GM23338 (cell line): ENCODE results near the gene NLRC5. TPM values are rescaled to one million over a fixed set of nuclear protein-coding genes. Genes with fewer than 3 reads are reported as not detected.

Source experiments
- ATAC-seq: fragments of 200-7000 bp; cut with Tn5 transposase; 3 replicates; pipeline ENCODE4 v1.9.1; 2020
- DNase-seq: peaks from one replicate; pipeline ENCODE4 v3.0.0-alpha.2; 2015; ENCODE audit warnings: low spot score
- H2AFZ ChIP-seq: fragments of 200-600 bp; sonication (generic); 2 replicates; pipeline ENCODE4 v1.8.0; 2016; ENCODE audit warnings: antibody characterized with exemption, mild to moderate bottlenecking, moderate library complexity
- H3F3A ChIP-seq: fragments of 200-600 bp; sonication (generic); replicated peaks from 2 replicates; pipeline ENCODE4 v1.8.0; 2017; ENCODE audit warnings: antibody characterized with exemption, mixed run types, low read depth
- H3K27ac ChIP-seq: fragments of 200-600 bp; sonication (generic); 2 replicates; pipeline ENCODE4 v1.6.1; 2016; ENCODE audit warnings: low read depth
- H3K27me3 ChIP-seq: fragments of 200-600 bp; sonication (generic); 2 replicates; pipeline ENCODE4 v1.8.0; 2016; ENCODE audit warnings: mild to moderate bottlenecking, mixed run types, moderate library complexity; ENCODE audit not compliant: insufficient read depth
- H3K36me3 ChIP-seq: fragments of 200-600 bp; sonication (generic); 2 replicates; pipeline ENCODE4 v1.8.0; 2016; ENCODE audit warnings: mild to moderate bottlenecking; ENCODE audit not compliant: insufficient read depth
- H3K4me1 ChIP-seq: fragments of 200-600 bp; sonication (generic); 2 replicates; pipeline ENCODE4 v1.8.0; 2016; ENCODE audit warnings: mild to moderate bottlenecking, moderate library complexity; ENCODE audit not compliant: insufficient read depth
- H3K4me2 ChIP-seq: fragments of 200-600 bp; sonication (generic); 2 replicates; pipeline ENCODE4 v1.7.1; 2017; ENCODE audit warnings: mixed run types
- H3K4me3 ChIP-seq: fragments of 200-600 bp; sonication (generic); 2 replicates; pipeline ENCODE4 v1.6.1; 2016; ENCODE audit warnings: mixed run types
- H3K79me2 ChIP-seq: fragments of 200-600 bp; sonication (generic); replicated peaks from 2 replicates; pipeline ENCODE4 v1.8.0; 2017; ENCODE audit warnings: mild to moderate bottlenecking; ENCODE audit not compliant: insufficient read depth
- H3K9me2 ChIP-seq: fragments of 200-600 bp; sonication (generic); 2 replicates; pipeline ENCODE4 v1.8.0; 2017; ENCODE audit not compliant: insufficient read depth
- H4K20me1 ChIP-seq: fragments of 200-600 bp; sonication (generic); replicated peaks from 2 replicates; pipeline ENCODE4 v1.8.0; 2017; ENCODE audit warnings: mild to moderate bottlenecking; ENCODE audit not compliant: insufficient read depth
- H3K27ac Mint-ChIP-seq: 2 replicates; pipeline ENCODE4 v1.8.0; 2020; ENCODE audit warnings: inconsistent platforms, mild to moderate bottlenecking, moderate library complexity, mixed read lengths
- H3K27me3 Mint-ChIP-seq: 3 replicates; pipeline ENCODE4 v1.8.0; 2022; ENCODE audit warnings: low read depth, mild to moderate bottlenecking, moderate library complexity, mixed read lengths, inconsistent platforms; ENCODE audit not compliant: insufficient read depth, poor library complexity
- H3K36me3 Mint-ChIP-seq: 3 replicates; pipeline ENCODE4 v1.8.0; 2021; ENCODE audit warnings: low read depth, mild to moderate bottlenecking, inconsistent platforms, moderate library complexity, mixed read lengths
- H3K4me1 Mint-ChIP-seq: 3 replicates; pipeline ENCODE4 v1.8.0; 2020; ENCODE audit warnings: mild to moderate bottlenecking, inconsistent platforms, mixed read lengths
- H3K4me3 Mint-ChIP-seq: 3 replicates; pipeline ENCODE4 v1.8.0; 2021; ENCODE audit warnings: moderate library complexity, mild to moderate bottlenecking, inconsistent platforms, mixed read lengths
- H3K9me3 Mint-ChIP-seq: 3 replicates; pipeline ENCODE4 v1.8.0; 2020; ENCODE audit warnings: moderate library complexity, mild to moderate bottlenecking, inconsistent platforms, mixed read lengths
- CREB1 ChIP-seq: fragments of 250-450 bp; sonication (Bioruptor Pico); IDR thresholded peaks from 2 replicates; pipeline ENCODE4 v1.5.0; 2020; ENCODE audit warnings: low read depth, mild to moderate bottlenecking, moderate library complexity
- EZH2 ChIP-seq: fragments of 200-600 bp; sonication (generic); IDR thresholded peaks from one replicate; pipeline ENCODE4 v1.8.0; 2017; ENCODE audit warnings: antibody characterized with exemption, mild to moderate bottlenecking, low read depth; ENCODE audit not compliant: unreplicated experiment
- EZH2phosphoT487 ChIP-seq: fragments of 200-600 bp; sonication (generic); IDR thresholded peaks from one replicate; pipeline ENCODE4 v1.8.1; 2018; ENCODE audit warnings: antibody characterized with exemption; ENCODE audit not compliant: unreplicated experiment
- NANOG ChIP-seq: IDR thresholded peaks from 2 replicates; pipeline ENCODE4 v1.6.1; 2016; ENCODE audit warnings: antibody characterized with exemption, borderline replicate concordance
- POLR2AphosphoS5 ChIP-seq: IDR thresholded peaks from 2 replicates; pipeline ENCODE4 v1.6.1; 2016; ENCODE audit warnings: antibody characterized with exemption, low read depth
- ZNF114 ChIP-seq: fragments of 250-450 bp; sonication (Bioruptor Pico); IDR thresholded peaks from 2 replicates; pipeline ENCODE4 v1.5.0; 2020; ENCODE audit warnings: mild to moderate bottlenecking, moderate library complexity
- ZNF331 ChIP-seq: fragments of 250-450 bp; sonication (Bioruptor Pico); IDR thresholded peaks from 2 replicates; pipeline ENCODE4 v1.5.0; 2020; ENCODE audit warnings: low read depth, mild to moderate bottlenecking, moderate library complexity
- polyA plus RNA-seq: library from polyadenylated mRNA; unstranded; fragments of >200 nt; fragmentation: Nextera tagmentation; extraction: Ambion mirVana; gene quantifications from 2 replicates; pipeline ENCODE4 v1.2.1, GENCODE V29; 2016
- total RNA-seq: library from RNA; depleted of rRNA; stranded (reverse); fragments of >200 nt; shearing (Covaris generic); gene quantifications from 2 replicates; pipeline ENCODE4 v1.2.3, GENCODE V29; 2014
- TF ChIP-seq, protein P1 (sequence below): IDR thresholded peaks from 2 replicates; pipeline ENCODE4 v1.6.1; 2016; ENCODE audit warnings: antibody characterized with exemption
- TF ChIP-seq, protein P2 (sequence below): IDR thresholded peaks from one replicate; pipeline ENCODE4 v1.6.1; 2018; ENCODE audit warnings: antibody characterized with exemption; ENCODE audit not compliant: unreplicated experiment
- TF ChIP-seq, protein P3 (sequence below): fragments of 250-450 bp; sonication (Bioruptor Pico); IDR thresholded peaks from 2 replicates; pipeline ENCODE4 v1.5.0; 2020; ENCODE audit warnings: mild to moderate bottlenecking, moderate library complexity

NLRC5 gene
- total and polyA plus RNA-seq, 2 experiments from 2014 or later = 2.3 to 3.9 TPM

DNA sequence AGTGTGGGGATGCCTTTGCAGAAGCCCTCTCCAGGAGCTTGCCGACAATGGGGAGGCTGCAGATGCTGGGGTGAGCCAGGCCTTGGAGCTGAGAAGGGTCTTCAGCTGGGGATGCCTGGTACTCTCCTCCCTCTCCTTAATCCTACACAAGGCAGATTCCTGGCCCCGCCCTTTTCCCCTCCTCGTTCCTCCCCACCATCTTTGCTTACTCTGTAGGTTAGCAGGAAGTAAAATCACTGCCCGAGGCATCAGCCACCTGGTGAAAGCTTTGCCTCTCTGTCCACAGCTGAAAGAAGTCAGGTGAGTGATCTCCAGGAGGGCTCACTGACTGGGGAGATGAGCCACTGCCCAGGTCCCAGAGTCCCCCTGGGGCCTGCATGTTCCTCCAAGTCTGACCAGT lies 38.7 kb downstream of the NLRC5 start:
- H3F3A ChIP-seq = no peaks in the 10 kb centered on the region
- H3K27me3 Mint-ChIP-seq = peaks cover 4% of the 10 kb centered on the region
- H3K4me2 ChIP-seq = no peak overlapping the region
- no peak overlapping the region for H3K4me3 ChIP-seq
- no peaks in the 10 kb centered on the region for H3K27me3 ChIP-seq
- no peak overlapping the region for H3K27ac ChIP-seq
- no peak for TF ChIP-seq EZH2phosphoT487
- no peak for TF ChIP-seq POLR2AphosphoS5
- no peaks in the 10 kb centered on the region for H3K79me2 ChIP-seq
- no peaks in the 10 kb centered on the region for H3K9me3 Mint-ChIP-seq
- peak; percentile 63 for ATAC-seq
- no peaks in the 10 kb centered on the region for H3K4me1 Mint-ChIP-seq
- H2AFZ ChIP-seq = peak overlapping the region; percentile 52
- no peaks in the 10 kb centered on the region for H4K20me1 ChIP-seq
- H3K36me3 Mint-ChIP-seq = no peaks in the 10 kb centered on the region
- H3K9me2 ChIP-seq = no peaks in the 10 kb centered on the region
- H3K4me1 ChIP-seq = 0 out of 2 replicates have a peak, but pooled peaks cover 2% of the 10 kb centered on the region
- no peaks in the 10 kb centered on the region for H3K36me3 ChIP-seq
- no peak overlapping the region for H3K4me3 Mint-ChIP-seq
- no peak overlapping the region for H3K27ac Mint-ChIP-seq
- peak; percentile 43 for DNase-seq

DNA sequence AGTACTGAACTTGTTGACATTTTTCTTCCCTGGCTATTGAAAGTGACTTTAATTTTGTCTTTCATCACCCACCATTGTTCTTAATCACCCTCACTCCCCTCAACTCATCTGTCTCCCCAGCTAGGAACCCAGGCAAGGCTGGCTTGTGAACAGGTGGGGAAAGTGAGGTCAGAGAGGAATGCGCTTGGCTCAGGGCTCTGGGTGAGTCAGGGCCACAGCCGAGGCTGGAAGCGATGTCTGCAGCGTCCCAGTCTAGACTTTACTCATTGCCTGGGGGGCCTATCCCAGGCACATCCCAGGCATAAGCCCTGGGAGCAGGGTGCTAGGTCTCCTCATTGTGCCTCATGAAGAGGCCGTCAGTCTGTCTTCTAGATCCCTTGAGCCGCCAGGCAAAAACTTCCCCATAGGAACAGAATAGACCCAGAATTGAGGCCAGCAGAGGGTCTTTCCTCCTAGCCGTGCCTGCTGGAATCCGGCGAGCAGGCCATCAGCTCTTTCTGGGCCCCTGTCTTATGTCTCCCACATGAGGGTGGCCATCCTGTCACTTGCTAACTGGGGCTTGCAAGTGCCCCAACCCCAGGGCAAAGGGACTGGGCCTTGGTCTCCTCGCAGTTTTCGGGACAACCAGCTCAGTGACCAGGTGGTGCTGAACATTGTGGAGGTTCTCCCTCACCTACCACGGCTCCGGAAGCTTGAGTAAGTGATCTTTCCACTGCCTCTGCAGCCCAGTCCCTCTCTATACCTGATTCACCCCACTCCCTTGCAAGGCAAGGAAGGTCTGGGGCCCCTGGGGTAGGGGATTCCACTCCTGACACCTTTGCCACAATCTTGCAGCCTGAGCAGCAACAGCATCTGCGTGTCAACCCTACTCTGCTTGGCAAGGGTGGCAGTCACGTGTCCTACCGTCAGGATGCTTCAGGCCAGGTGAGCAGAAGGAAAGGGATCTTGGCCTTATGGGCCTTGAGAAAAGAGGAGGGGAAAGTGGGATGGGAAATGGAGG lies 40.1 kb downstream of the NLRC5 start:
- Histone ChIP-seq H3K9me2 (no peaks in the 10 kb centered on the region), H3K27ac (no peak overlapping the region), H2AFZ (no peak overlapping the region), H3F3A (no peaks in the 10 kb centered on the region), H3K4me2 (no peak overlapping the region), H3K79me2 (no peaks in the 10 kb centered on the region), H3K4me3 (no peak overlapping the region), H3K27me3 (no peaks in the 10 kb centered on the region), H4K20me1 (no peaks in the 10 kb centered on the region), H3K36me3 (no peaks in the 10 kb centered on the region), H3K4me1 (0 out of 2 replicates have a peak, but pooled peaks cover 2% of the 10 kb centered on the region)
- H3K27me3 Mint-ChIP-seq = peaks cover 4% of the 10 kb centered on the region
- no peak overlapping the region for H3K4me3 Mint-ChIP-seq
- H3K4me1 Mint-ChIP-seq = no peaks in the 10 kb centered on the region
- no peak for ATAC-seq
- no peaks in the 10 kb centered on the region for H3K9me3 Mint-ChIP-seq
- no peak for DNase-seq
- H3K27ac Mint-ChIP-seq = no peak overlapping the region
- no peaks in the 10 kb centered on the region for H3K36me3 Mint-ChIP-seq
- TF ChIP-seq EZH2 (no peak), ZNF331 (no peak), ZNF114 (CRISPR knock-in tag) (no peak), NANOG (no peak), EZH2phosphoT487 (no peak), CREB1 (CRISPR knock-in tag) (no peak)
- TF ChIP-seq, protein P1, sequence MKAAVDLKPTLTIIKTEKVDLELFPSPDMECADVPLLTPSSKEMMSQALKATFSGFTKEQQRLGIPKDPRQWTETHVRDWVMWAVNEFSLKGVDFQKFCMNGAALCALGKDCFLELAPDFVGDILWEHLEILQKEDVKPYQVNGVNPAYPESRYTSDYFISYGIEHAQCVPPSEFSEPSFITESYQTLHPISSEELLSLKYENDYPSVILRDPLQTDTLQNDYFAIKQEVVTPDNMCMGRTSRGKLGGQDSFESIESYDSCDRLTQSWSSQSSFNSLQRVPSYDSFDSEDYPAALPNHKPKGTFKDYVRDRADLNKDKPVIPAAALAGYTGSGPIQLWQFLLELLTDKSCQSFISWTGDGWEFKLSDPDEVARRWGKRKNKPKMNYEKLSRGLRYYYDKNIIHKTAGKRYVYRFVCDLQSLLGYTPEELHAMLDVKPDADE = no peak
- TF ChIP-seq, protein P2, sequence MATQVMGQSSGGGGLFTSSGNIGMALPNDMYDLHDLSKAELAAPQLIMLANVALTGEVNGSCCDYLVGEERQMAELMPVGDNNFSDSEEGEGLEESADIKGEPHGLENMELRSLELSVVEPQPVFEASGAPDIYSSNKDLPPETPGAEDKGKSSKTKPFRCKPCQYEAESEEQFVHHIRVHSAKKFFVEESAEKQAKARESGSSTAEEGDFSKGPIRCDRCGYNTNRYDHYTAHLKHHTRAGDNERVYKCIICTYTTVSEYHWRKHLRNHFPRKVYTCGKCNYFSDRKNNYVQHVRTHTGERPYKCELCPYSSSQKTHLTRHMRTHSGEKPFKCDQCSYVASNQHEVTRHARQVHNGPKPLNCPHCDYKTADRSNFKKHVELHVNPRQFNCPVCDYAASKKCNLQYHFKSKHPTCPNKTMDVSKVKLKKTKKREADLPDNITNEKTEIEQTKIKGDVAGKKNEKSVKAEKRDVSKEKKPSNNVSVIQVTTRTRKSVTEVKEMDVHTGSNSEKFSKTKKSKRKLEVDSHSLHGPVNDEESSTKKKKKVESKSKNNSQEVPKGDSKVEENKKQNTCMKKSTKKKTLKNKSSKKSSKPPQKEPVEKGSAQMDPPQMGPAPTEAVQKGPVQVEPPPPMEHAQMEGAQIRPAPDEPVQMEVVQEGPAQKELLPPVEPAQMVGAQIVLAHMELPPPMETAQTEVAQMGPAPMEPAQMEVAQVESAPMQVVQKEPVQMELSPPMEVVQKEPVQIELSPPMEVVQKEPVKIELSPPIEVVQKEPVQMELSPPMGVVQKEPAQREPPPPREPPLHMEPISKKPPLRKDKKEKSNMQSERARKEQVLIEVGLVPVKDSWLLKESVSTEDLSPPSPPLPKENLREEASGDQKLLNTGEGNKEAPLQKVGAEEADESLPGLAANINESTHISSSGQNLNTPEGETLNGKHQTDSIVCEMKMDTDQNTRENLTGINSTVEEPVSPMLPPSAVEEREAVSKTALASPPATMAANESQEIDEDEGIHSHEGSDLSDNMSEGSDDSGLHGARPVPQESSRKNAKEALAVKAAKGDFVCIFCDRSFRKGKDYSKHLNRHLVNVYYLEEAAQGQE = no peak
- TF ChIP-seq, protein P3, sequence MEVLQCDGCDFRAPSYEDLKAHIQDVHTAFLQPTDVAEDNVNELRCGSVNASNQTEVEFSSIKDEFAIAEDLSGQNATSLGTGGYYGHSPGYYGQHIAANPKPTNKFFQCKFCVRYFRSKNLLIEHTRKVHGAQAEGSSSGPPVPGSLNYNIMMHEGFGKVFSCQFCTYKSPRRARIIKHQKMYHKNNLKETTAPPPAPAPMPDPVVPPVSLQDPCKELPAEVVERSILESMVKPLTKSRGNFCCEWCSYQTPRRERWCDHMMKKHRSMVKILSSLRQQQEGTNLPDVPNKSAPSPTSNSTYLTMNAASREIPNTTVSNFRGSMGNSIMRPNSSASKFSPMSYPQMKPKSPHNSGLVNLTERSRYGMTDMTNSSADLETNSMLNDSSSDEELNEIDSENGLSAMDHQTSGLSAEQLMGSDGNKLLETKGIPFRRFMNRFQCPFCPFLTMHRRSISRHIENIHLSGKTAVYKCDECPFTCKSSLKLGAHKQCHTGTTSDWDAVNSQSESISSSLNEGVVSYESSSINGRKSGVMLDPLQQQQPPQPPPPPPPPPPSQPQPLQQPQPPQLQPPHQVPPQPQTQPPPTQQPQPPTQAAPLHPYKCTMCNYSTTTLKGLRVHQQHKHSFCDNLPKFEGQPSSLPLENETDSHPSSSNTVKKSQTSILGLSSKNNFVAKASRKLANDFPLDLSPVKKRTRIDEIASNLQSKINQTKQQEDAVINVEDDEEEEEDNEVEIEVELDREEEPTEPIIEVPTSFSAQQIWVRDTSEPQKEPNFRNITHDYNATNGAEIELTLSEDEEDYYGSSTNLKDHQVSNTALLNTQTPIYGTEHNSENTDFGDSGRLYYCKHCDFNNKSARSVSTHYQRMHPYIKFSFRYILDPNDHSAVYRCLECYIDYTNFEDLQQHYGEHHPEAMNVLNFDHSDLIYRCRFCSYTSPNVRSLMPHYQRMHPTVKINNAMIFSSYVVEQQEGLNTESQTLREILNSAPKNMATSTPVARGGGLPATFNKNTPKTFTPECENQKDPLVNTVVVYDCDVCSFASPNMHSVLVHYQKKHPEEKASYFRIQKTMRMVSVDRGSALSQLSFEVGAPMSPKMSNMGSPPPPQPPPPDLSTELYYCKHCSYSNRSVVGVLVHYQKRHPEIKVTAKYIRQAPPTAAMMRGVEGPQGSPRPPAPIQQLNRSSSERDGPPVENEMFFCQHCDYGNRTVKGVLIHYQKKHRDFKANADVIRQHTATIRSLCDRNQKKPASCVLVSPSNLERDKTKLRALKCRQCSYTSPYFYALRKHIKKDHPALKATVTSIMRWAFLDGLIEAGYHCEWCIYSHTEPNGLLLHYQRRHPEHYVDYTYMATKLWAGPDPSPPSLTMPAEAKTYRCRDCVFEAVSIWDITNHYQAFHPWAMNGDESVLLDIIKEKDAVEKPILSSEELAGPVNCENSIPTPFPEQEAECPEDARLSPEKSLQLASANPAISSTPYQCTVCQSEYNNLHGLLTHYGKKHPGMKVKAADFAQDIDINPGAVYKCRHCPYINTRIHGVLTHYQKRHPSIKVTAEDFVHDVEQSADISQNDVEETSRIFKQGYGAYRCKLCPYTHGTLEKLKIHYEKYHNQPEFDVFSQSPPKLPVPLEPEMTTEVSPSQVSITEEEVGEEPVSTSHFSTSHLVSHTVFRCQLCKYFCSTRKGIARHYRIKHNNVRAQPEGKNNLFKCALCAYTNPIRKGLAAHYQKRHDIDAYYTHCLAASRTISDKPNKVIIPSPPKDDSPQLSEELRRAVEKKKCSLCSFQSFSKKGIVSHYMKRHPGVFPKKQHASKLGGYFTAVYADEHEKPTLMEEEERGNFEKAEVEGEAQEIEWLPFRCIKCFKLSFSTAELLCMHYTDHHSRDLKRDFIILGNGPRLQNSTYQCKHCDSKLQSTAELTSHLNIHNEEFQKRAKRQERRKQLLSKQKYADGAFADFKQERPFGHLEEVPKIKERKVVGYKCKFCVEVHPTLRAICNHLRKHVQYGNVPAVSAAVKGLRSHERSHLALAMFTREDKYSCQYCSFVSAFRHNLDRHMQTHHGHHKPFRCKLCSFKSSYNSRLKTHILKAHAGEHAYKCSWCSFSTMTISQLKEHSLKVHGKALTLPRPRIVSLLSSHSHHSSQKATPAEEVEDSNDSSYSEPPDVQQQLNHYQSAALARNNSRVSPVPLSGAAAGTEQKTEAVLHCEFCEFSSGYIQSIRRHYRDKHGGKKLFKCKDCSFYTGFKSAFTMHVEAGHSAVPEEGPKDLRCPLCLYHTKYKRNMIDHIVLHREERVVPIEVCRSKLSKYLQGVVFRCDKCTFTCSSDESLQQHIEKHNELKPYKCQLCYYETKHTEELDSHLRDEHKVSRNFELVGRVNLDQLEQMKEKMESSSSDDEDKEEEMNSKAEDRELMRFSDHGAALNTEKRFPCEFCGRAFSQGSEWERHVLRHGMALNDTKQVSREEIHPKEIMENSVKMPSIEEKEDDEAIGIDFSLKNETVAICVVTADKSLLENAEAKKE (CRISPR knock-in tag) = no peak
